Measurements from ENCODE around the gene NKX6-2. TPM values are rescaled to one million over a fixed set of nuclear protein-coding genes. Genes with fewer than 3 reads are reported as not detected.

NKX6-2 gene
- total RNA-seq, 4 donors from 2014 or later = not detected

- no peaks in the 10 kb centered on the region for H3K36me3 ChIP-seq
- no peak for DNase-seq (ENCODE audit: extremely low spot score)
- peaks cover 0 to 64% (median 14%) of the 10 kb centered on the region in 4 donors for H3K27me3 ChIP-seq
- 71% methylated on average over 21 of the region's 29 CpGs for WGBS
- intact Hi-C loops (cut with DNase I) = no loop called here
- TF ChIP-seq POLR2A (IDR thresholded peaks at IDR 0.05; ENCODE audit: low read depth) (no peak), POLR2AphosphoS5 (IDR thresholded peaks at IDR 0.05) (no peak), EP300 (IDR thresholded peaks at IDR 0.05) (no peak), CTCF (IDR thresholded peaks at IDR 0.05) (no peak)
- no peak overlapping the region for H3K4me3 ChIP-seq
- H3K4me1 ChIP-seq = peaks cover 0 to 12% (median 4%) of the 10 kb centered on the region in 4 donors
- H3K27ac ChIP-seq (replicated peaks in 1 of 4) = no peak overlapping the region
- H3K9me3 ChIP-seq = no peaks in the 10 kb centered on the region
Observed at GRCh38 chr10:132833421-132834111, 47.6 kb upstream of the NKX6-2 start.

- TF ChIP-seq EP300 (IDR thresholded peaks at IDR 0.05) (no peak), POLR2A (IDR thresholded peaks at IDR 0.05; ENCODE audit: low read depth) (no peak), CTCF (IDR thresholded peaks at IDR 0.05) (no peak), POLR2AphosphoS5 (IDR thresholded peaks at IDR 0.05) (no peak)
- intact Hi-C loops (cut with DNase I) = no loop called here
- no peak for DNase-seq (ENCODE audit: extremely low spot score)
- Histone ChIP-seq H3K36me3 (no peaks in the 10 kb centered on the region), H3K4me1 (peaks cover 0 to 12% (median 4%) of the 10 kb centered on the region in 4 donors), H3K27me3 (peaks cover 0 to 62% (median 14%) of the 10 kb centered on the region in 4 donors), H3K4me3 (no peak overlapping the region), H3K27ac (replicated peaks in 1 of 4) (no peak overlapping the region), H3K9me3 (no peaks in the 10 kb centered on the region)
- WGBS = 32% methylated on average over 30 of the region's 30 CpGs
Observed at GRCh38 chr10:132832186-132832969, 46.4 kb upstream of the NKX6-2 start.

- no peak overlapping the region for H3K4me3 ChIP-seq
- H3K36me3 ChIP-seq = no peaks in the 10 kb centered on the region
- TF ChIP-seq POLR2A (IDR thresholded peaks at IDR 0.05; ENCODE audit: low read depth) (no peak), EP300 (IDR thresholded peaks at IDR 0.05) (no peak), POLR2AphosphoS5 (IDR thresholded peaks at IDR 0.05) (no peak), CTCF (IDR thresholded peaks at IDR 0.05) (no peak)
- H3K9me3 ChIP-seq = no peaks in the 10 kb centered on the region
- H3K27me3 ChIP-seq = peaks cover 0 to 36% (median 5%) of the 10 kb centered on the region in 4 donors
- H3K27ac ChIP-seq (replicated peaks in 1 of 4) = no peak overlapping the region
- 49% methylated on average over 8 of the region's 8 CpGs for WGBS
- no peak for DNase-seq (ENCODE audit: extremely low spot score)
- no peaks in the 10 kb centered on the region for H3K4me1 ChIP-seq
- intact Hi-C loops (cut with DNase I) = no loop called here
Observed at GRCh38 chr10:132829403-132829802, 43.5 kb upstream of the NKX6-2 start.

- Histone ChIP-seq H3K9me3 (no peaks in the 10 kb centered on the region), H3K27ac (replicated peaks in 1 of 4) (no peak overlapping the region), H3K4me1 (no peaks in the 10 kb centered on the region), H3K4me3 (no peak overlapping the region), H3K36me3 (no peaks in the 10 kb centered on the region), H3K27me3 (peaks cover 0 to 28% (median under 1%) of the 10 kb centered on the region in 4 donors)
- WGBS = 96% methylated on average over 20 of the region's 20 CpGs
- DNase-seq (ENCODE audit: extremely low spot score) = no peak
- intact Hi-C loops (cut with DNase I) = no loop called here
- TF ChIP-seq POLR2A (IDR thresholded peaks at IDR 0.05; ENCODE audit: low read depth) (no peak), EP300 (IDR thresholded peaks at IDR 0.05) (no peak), POLR2AphosphoS5 (IDR thresholded peaks at IDR 0.05) (no peak), CTCF (IDR thresholded peaks at IDR 0.05) (no peak)
Observed at GRCh38 chr10:132828681-132829080, 42.7 kb upstream of the NKX6-2 start.
